GM23338 (cell line): ENCODE results near the gene TOB2. TPM values are rescaled to one million over a fixed set of nuclear protein-coding genes. Genes with fewer than 3 reads are reported as not detected.
"Not testable (repeated sequence)": the region's sequence is repeated elsewhere in the genome, so short reads cannot be mapped to it uniquely, and the experiment has no call there.

Experiments used
- ATAC-seq: fragments of 200-7000 bp; cut with Tn5 transposase; 3 replicates; pipeline ENCODE4 v1.9.1; 2020
- DNase-seq: peaks from one replicate; pipeline ENCODE4 v3.0.0-alpha.2; 2015; ENCODE audit warnings: low spot score
- H2AFZ ChIP-seq: fragments of 200-600 bp; sonication (generic); 2 replicates; pipeline ENCODE4 v1.8.0; 2016; ENCODE audit warnings: antibody characterized with exemption, mild to moderate bottlenecking, moderate library complexity
- H3F3A ChIP-seq: fragments of 200-600 bp; sonication (generic); replicated peaks from 2 replicates; pipeline ENCODE4 v1.8.0; 2017; ENCODE audit warnings: antibody characterized with exemption, mixed run types, low read depth
- H3K27ac ChIP-seq: fragments of 200-600 bp; sonication (generic); 2 replicates; pipeline ENCODE4 v1.6.1; 2016; ENCODE audit warnings: low read depth
- H3K27me3 ChIP-seq: fragments of 200-600 bp; sonication (generic); 2 replicates; pipeline ENCODE4 v1.8.0; 2016; ENCODE audit warnings: mild to moderate bottlenecking, mixed run types, moderate library complexity; ENCODE audit not compliant: insufficient read depth
- H3K36me3 ChIP-seq: fragments of 200-600 bp; sonication (generic); 2 replicates; pipeline ENCODE4 v1.8.0; 2016; ENCODE audit warnings: mild to moderate bottlenecking; ENCODE audit not compliant: insufficient read depth
- H3K4me1 ChIP-seq: fragments of 200-600 bp; sonication (generic); 2 replicates; pipeline ENCODE4 v1.8.0; 2016; ENCODE audit warnings: mild to moderate bottlenecking, moderate library complexity; ENCODE audit not compliant: insufficient read depth
- H3K4me2 ChIP-seq: fragments of 200-600 bp; sonication (generic); 2 replicates; pipeline ENCODE4 v1.7.1; 2017; ENCODE audit warnings: mixed run types
- H3K4me3 ChIP-seq: fragments of 200-600 bp; sonication (generic); 2 replicates; pipeline ENCODE4 v1.6.1; 2016; ENCODE audit warnings: mixed run types
- H3K79me2 ChIP-seq: fragments of 200-600 bp; sonication (generic); replicated peaks from 2 replicates; pipeline ENCODE4 v1.8.0; 2017; ENCODE audit warnings: mild to moderate bottlenecking; ENCODE audit not compliant: insufficient read depth
- H3K9me2 ChIP-seq: fragments of 200-600 bp; sonication (generic); 2 replicates; pipeline ENCODE4 v1.8.0; 2017; ENCODE audit not compliant: insufficient read depth
- H4K20me1 ChIP-seq: fragments of 200-600 bp; sonication (generic); replicated peaks from 2 replicates; pipeline ENCODE4 v1.8.0; 2017; ENCODE audit warnings: mild to moderate bottlenecking; ENCODE audit not compliant: insufficient read depth
- H3K27ac Mint-ChIP-seq: 2 replicates; pipeline ENCODE4 v1.8.0; 2020; ENCODE audit warnings: inconsistent platforms, mild to moderate bottlenecking, moderate library complexity, mixed read lengths
- H3K27me3 Mint-ChIP-seq: 3 replicates; pipeline ENCODE4 v1.8.0; 2022; ENCODE audit warnings: low read depth, mild to moderate bottlenecking, moderate library complexity, mixed read lengths, inconsistent platforms; ENCODE audit not compliant: insufficient read depth, poor library complexity
- H3K36me3 Mint-ChIP-seq: 3 replicates; pipeline ENCODE4 v1.8.0; 2021; ENCODE audit warnings: low read depth, mild to moderate bottlenecking, inconsistent platforms, moderate library complexity, mixed read lengths
- H3K4me1 Mint-ChIP-seq: 3 replicates; pipeline ENCODE4 v1.8.0; 2020; ENCODE audit warnings: mild to moderate bottlenecking, inconsistent platforms, mixed read lengths
- H3K4me3 Mint-ChIP-seq: 3 replicates; pipeline ENCODE4 v1.8.0; 2021; ENCODE audit warnings: moderate library complexity, mild to moderate bottlenecking, inconsistent platforms, mixed read lengths
- H3K9me3 Mint-ChIP-seq: 3 replicates; pipeline ENCODE4 v1.8.0; 2020; ENCODE audit warnings: moderate library complexity, mild to moderate bottlenecking, inconsistent platforms, mixed read lengths
- CREB1 ChIP-seq: fragments of 250-450 bp; sonication (Bioruptor Pico); IDR thresholded peaks from 2 replicates; pipeline ENCODE4 v1.5.0; 2020; ENCODE audit warnings: low read depth, mild to moderate bottlenecking, moderate library complexity
- JUNB ChIP-seq: IDR thresholded peaks from one replicate; pipeline ENCODE4 v1.6.1; 2016; ENCODE audit warnings: antibody characterized with exemption; ENCODE audit not compliant: unreplicated experiment
- NANOG ChIP-seq: IDR thresholded peaks from 2 replicates; pipeline ENCODE4 v1.6.1; 2016; ENCODE audit warnings: antibody characterized with exemption, borderline replicate concordance
- POLR2AphosphoS5 ChIP-seq: IDR thresholded peaks from 2 replicates; pipeline ENCODE4 v1.6.1; 2016; ENCODE audit warnings: antibody characterized with exemption, low read depth
- STAT1 ChIP-seq: IDR thresholded peaks from one replicate; pipeline ENCODE4 v1.6.1; 2016; ENCODE audit warnings: antibody characterized with exemption; ENCODE audit not compliant: unreplicated experiment
- polyA plus RNA-seq: library from polyadenylated mRNA; unstranded; fragments of >200 nt; fragmentation: Nextera tagmentation; extraction: Ambion mirVana; gene quantifications from 2 replicates; pipeline ENCODE4 v1.2.1, GENCODE V29; 2016
- total RNA-seq: library from RNA; depleted of rRNA; stranded (reverse); fragments of >200 nt; shearing (Covaris generic); gene quantifications from 2 replicates; pipeline ENCODE4 v1.2.3, GENCODE V29; 2014
- TF ChIP-seq, protein P1 (sequence below): IDR thresholded peaks from 2 replicates; pipeline ENCODE4 v1.6.1; 2016; ENCODE audit warnings: antibody characterized with exemption
- TF ChIP-seq, protein P2 (sequence below), 2 experiments: fragments of 200-600 bp in 1 of 2; sonication (generic) in 1 of 2; conservative IDR thresholded peaks; 2 replicates each; pipeline versions ENCODE4 v1.5.1 to v1.6.1; 2016 to 2017; ENCODE audit warnings: antibody characterized with exemption in 2 of 2, low read depth in 2 of 2, mild to moderate bottlenecking in 2 of 2, moderate library complexity in 1 of 2

The TOB2 gene
- total and polyA plus RNA-seq, 2 experiments from 2014 or later = 27.3 to 47.2 TPM

DNA sequence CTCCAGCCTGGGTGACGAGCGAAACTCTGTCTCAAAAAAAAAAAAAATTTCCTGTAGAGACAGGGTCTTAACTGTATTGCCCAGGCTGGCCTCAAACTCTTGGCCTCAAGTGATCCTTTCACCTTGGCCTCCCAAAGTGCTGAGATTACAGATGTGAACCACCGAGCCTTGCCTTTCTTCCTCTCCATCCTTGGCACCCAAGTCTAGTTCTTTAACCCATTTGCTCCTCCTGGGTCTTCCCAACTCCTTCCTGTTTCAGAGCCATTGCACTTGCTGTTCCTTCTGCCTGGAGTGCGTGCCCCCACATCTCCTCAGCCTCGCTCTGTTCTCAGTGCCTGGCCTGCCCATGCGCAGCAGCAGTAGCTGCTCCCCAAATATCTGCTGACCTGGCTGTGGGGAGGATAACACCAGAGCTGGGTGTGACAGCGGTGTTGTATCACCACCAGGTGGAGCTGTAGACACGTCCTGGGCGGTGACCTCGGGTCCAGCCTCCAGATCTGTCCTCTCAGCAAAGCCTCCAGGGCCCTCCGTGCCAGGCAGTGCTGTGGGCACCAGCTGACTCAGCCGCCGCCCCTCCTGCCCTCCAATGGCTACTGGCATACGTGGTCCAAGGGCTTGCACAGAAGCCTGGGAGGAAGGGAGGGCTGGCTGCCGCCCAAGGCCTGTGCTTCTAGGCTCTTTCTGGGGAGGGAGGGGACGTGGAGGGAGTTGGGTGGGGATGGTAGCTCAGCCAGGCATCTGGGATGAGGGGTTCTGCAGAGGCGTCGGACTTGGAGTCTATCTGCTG, 42.9 kb downstream of the TOB2 start:
- TF ChIP-seq NANOG (no peak), JUNB (no peak), POLR2AphosphoS5 (no peak), CREB1 (0 out of 2 replicates have a peak, but pooled peaks have one; percentile 3), STAT1 (no peak)
- TF ChIP-seq, protein P1, sequence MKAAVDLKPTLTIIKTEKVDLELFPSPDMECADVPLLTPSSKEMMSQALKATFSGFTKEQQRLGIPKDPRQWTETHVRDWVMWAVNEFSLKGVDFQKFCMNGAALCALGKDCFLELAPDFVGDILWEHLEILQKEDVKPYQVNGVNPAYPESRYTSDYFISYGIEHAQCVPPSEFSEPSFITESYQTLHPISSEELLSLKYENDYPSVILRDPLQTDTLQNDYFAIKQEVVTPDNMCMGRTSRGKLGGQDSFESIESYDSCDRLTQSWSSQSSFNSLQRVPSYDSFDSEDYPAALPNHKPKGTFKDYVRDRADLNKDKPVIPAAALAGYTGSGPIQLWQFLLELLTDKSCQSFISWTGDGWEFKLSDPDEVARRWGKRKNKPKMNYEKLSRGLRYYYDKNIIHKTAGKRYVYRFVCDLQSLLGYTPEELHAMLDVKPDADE = no peak
- TF ChIP-seq, protein P2, sequence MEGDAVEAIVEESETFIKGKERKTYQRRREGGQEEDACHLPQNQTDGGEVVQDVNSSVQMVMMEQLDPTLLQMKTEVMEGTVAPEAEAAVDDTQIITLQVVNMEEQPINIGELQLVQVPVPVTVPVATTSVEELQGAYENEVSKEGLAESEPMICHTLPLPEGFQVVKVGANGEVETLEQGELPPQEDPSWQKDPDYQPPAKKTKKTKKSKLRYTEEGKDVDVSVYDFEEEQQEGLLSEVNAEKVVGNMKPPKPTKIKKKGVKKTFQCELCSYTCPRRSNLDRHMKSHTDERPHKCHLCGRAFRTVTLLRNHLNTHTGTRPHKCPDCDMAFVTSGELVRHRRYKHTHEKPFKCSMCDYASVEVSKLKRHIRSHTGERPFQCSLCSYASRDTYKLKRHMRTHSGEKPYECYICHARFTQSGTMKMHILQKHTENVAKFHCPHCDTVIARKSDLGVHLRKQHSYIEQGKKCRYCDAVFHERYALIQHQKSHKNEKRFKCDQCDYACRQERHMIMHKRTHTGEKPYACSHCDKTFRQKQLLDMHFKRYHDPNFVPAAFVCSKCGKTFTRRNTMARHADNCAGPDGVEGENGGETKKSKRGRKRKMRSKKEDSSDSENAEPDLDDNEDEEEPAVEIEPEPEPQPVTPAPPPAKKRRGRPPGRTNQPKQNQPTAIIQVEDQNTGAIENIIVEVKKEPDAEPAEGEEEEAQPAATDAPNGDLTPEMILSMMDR (conservative IDR thresholded peaks at IDR 0.05; ENCODE audit: low read depth in 2 of 2) = peak; percentile 96 to 100
- Histone ChIP-seq H3K9me2 (no peaks in the 10 kb centered on the region), H3K4me2 (peak overlapping the region; percentile 48; the same call in 1 of the 2 replicates), H3K27ac (no peak overlapping the region), H2AFZ (peak overlapping the region; percentile 47), H3K4me3 (0 out of 2 replicates have a peak overlapping the region, but pooled peaks have one; percentile 35), H3K27me3 (no peaks in the 10 kb centered on the region), H3K36me3 (no peaks in the 10 kb centered on the region), H3K79me2 (no peaks in the 10 kb centered on the region), H3F3A (0 out of 2 replicates have a peak, but pooled peaks cover 3% of the 10 kb centered on the region), H3K4me1 (no peaks in the 10 kb centered on the region), H4K20me1 (no peaks in the 10 kb centered on the region)
- H3K4me3 Mint-ChIP-seq = no peak overlapping the region
- H3K9me3 Mint-ChIP-seq = no peaks in the 10 kb centered on the region; the same call in 2 of the 3 replicates
- H3K27me3 Mint-ChIP-seq = peaks cover 8% of the 10 kb centered on the region
- H3K36me3 Mint-ChIP-seq = no peaks in the 10 kb centered on the region
- ATAC-seq (peak; percentile 97), DNase-seq (peak; percentile 95)
- peaks cover 9% of the 10 kb centered on the region; the same call in 2 of the 3 replicates for H3K4me1 Mint-ChIP-seq
- no peak overlapping the region for H3K27ac Mint-ChIP-seq

DNA sequence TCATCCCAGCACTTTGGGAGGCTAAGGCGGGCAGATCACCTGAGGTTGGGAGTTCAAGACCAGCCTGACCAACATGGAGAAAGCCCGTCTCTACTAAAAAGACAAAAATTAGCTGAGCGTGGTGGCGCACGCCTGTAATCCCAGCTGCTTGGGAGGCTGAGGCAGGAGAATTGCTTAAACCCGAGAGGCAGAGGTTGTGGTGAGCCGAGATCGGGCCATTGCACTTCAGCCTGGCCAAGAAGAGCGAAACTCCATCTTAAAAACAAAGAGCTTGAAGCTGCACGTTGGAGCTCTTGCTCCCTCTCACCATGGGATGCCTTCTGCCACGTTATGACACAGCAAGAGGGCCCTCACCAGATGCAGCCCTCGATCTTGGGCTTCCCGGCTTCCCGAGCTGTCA, 43.8 kb downstream of the TOB2 start:
- H3K4me2 ChIP-seq, H3K4me3 Mint-ChIP-seq, H3K27ac Mint-ChIP-seq, DNase-seq, H3K4me1 ChIP-seq, H3K9me3 Mint-ChIP-seq, H2AFZ ChIP-seq, H3K9me2 ChIP-seq, H3K4me3 ChIP-seq, H3K36me3 Mint-ChIP-seq, H3K79me2 ChIP-seq, H3K27me3 ChIP-seq, H3K27me3 Mint-ChIP-seq, H3K4me1 Mint-ChIP-seq, H4K20me1 ChIP-seq, ATAC-seq, H3F3A ChIP-seq, H3K36me3 ChIP-seq, H3K27ac ChIP-seq: not testable (repeated sequence)
